Right lobe of liver (tissue), 4 donors: Measurements from ENCODE around the gene RAB28.

Experiments used
- CTCF ChIP-seq, 4 donors: fragments of 200-600 bp in 3 of 4; fragments of 450-650 bp in 1 of 4; IDR thresholded peaks; one replicate each; pipeline versions ENCODE4 v1.5.1 to v1.8.0; 2016 to 2022; ENCODE audit warnings: antibody characterized with exemption in 4 of 4, mild to moderate bottlenecking in 2 of 4
- POLR2A ChIP-seq: fragments of 450-650 bp; IDR thresholded peaks from one replicate; pipeline ENCODE4 v1.6.1; 2017; ENCODE audit warnings: antibody characterized with exemption, mild to moderate bottlenecking
- donor health status: DM: no; HTN: no; CAD: no.
- donor health status: DM: no; HTN: no; CAD: no.
- donor health status: DM: no; HTN: yes; CAD: no.

- TF ChIP-seq CTCF (IDR thresholded peaks at IDR 0.05) = no peak
- no peak for TF ChIP-seq POLR2A
These were observed 118.9 kb downstream of the RAB28 start for GRCh38 chr4:13365195-13365594.
